Right kidney (tissue), 1 donor: ENCODE data around the gene TAF3.
A peak's percentile ranks its signal among the peaks of the same experiment; 100 is the strongest.
"Not testable (repeated sequence)": the region's sequence is repeated elsewhere in the genome, so short reads cannot be mapped to it uniquely, and the experiment has no call there.

ENCODE experiments used
- DNase-seq: peaks from one replicate; pipeline ENCODE4 v3.0.0-alpha.2; 2016

The TAF3 gene

DNA sequence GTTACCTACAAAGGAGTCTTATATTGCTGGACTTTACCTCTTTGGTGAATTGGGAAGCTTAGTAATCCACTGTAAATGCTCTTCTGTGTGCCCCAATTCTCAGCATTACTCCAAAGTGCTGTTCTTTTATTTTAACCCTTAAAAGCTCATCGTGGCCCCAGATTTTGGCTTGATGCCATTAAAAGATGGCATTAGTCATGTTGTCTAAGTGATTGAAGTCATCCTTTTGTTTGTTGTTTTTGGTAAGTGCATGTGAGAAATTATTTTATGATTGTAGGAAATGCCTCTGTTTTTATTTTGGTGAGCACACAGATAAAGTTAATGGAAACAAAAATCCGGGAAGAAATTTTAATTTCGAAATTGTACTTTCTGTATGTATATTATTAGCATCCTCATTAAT lies 153.6 kb downstream of the TAF3 start:
- no peak for DNase-seq

DNA sequence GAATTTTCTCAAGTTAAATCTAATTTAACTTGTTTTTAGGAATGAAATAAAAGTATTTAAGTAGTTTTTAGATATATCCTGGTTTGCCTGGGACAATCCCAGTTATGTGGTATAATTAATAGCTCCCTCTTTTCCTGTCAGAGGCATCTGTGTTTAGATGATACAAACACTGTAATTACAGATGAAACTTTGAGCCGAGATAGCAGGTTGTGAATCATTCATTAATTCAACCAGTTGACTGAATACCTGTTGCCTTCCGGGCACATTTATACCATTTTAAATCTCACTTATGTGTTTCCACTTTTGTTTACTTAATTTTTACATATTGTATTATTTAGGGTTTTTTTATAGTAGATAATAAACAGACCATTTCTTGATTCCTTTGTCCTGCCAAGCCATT lies 154.1 kb downstream of the TAF3 start:
- no peak for DNase-seq

DNA sequence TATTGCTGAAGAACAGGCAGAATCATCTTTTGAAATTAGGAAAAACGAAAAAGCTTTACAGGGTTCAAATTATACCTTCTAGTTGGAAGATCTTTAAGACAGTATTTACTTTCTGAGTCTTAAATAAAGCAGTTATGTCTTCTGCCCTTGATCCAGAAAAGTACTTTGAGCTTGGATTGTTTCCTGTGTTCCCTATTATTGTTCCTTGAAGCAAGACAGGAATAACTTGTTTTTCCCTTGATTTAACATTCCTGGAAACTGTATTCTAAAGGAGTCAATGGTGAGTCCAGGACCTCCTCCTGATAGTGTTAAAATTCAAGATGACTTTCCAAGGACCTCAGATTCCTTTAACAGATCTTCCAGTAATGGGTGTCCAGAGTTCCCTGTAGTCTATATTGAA lies 161.9 kb downstream of the TAF3 start:
- DNase-seq: no peak

DNA sequence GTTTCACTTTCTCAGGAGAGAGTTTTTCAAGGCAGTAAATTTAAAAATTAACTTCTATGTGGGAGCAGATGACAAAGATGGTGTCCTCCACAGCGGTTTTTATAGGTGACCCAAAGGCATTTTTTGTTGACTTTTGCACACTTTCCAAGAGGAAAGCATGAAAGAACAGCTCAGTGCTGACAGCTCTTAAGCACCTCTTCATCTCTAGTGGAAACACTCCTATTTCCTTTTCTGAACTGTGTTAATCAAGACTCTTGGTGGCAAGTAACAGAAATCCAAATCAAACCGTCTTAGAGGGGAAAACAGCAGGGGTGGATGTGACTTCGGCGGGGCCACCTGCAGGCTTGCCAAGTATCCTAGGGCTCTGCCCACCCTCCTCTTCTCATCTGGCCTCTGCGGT lies 164.4 kb downstream of the TAF3 start:
- DNase-seq: no peak

DNA sequence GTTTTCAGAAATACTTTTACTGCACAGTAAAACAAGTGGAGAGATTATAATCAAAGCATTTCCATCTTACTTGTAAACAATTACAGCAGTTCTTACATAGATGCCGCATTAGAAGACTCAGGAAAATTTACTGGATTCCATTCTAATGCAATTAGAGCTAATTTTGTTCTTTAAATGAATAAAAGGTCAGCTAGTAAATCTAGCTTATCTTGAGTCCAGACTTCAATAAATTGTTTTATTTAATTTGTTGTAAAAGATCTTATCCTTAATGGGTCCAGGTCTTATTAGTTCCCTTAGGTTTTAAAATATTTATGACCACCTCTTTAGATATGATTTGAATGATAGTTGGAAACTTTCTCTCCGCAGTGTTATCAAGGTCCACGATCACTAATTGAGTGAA lies 166.0 kb downstream of the TAF3 start:
- no peak for DNase-seq

DNA sequence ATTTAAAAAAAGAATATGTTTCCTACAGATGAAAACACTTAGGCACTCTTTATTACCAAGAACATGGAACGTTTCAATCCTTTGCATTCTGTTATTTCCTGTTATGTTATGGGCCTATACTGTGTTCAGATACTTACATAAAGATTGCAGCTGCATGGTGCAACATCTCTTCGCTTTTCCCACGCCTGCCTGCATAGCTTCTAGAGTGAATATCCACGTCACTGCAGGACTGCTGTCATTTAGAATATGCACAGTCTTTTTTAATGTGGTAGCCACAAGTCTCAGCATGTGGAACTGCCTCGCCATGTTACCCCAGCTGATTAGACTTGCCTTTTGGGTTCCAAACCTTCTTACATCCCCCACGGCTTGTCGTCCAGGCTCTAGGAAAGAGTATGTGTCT lies 166.6 kb downstream of the TAF3 start:
- DNase-seq: no peak

DNA sequence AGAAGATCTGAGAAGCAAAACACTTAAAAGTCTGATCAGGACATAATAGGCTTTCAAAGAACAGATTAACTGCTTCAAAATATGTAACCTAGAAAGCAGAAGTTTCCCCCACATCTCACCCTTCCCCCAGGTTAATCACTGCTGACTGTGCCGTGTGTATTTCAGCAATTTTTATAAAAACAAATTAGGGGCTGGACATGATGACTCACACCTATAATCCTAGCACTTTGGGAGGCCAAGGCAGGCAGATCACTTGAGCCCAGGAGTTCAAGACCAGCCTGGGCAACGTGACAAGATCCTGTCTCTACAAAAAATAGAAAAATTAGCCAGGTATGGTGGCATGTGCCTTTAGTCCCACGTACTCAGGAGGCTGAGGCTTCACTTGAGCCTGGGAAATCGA lies 168.5 kb downstream of the TAF3 start:
- no peak for DNase-seq

DNA sequence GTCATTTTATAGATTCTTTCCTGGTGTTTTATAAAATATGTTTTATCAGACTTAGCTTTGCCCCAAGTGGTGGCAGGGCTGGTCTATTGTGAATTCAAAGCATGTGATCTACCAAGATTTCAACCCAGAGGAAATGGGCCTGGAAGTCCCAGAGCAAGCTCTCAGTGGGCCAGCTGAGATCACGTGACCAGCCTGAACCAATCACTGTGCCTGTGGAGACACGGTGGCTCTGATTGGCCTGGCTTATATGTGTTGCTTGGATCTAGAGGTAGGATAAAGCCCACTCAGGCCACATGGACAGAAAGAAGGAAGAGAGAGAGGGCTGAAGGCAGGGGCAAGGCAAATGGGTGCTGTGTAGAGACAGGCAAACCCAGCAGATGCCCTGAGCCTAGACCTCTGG lies 170.7 kb downstream of the TAF3 start:
- DNase-seq: no peak

GRCh38 chr10:7998831-7999230 lies 180.5 kb downstream of the TAF3 start:
- DNase-seq: no peak

- DNase-seq: no peak
Measured at GRCh38 chr10:8004469-8005000, 186.2 kb downstream of the TAF3 start.

DNA sequence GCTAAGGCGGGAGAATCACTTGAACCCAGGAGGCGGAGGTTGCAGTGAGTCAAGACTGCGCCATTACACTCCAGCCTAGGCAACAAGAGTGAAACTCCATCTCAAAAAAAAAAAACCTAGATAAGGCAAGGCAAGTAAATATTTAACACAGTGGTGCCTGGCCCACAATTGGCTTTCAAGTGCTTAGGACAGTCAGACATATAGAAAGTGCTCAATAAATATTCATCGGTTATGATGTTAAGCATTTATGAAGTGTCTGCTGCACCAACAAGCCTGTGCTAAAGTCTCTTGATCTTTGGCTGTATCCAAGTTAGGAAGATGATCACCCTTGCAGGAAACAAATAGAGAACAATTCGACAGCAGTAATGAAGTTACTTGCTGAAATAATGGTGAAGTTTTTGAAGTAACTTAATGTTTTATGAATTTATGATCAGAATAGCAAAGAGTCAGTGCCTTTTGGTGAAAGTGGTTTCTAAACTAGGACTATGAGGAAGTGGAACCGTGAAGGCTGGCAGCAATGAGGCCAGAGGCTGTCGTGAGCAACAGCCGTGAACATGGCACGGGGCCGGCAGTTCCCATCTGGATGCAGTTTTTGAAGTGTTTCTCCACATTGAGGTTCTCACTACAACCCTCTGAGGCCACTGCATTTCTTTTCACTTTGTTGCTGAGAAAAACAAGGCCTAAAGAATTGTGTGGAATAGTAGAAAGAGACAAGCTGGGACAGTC lies 188.1 kb downstream of the TAF3 start:
- DNase-seq: no peak

DNA sequence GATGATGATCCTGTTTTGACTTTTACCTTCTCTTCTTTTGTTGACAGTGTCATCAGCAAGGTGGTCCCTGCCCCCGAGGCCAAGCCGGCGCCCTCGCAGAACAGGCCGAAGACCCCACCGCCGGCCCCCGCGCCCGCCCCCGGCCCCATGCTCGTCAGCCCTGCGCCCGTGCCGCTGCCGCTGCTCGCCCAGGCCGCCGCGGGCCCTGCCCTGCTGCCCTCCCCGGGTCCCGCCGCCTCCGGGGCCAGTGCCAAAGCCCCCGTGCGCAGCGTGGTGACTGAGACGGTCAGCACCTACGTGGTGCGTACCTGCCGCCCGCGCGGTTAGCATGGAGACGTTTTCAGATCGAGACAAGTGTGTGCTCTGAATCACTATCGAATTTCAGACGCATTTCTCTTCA lies 190.7 kb downstream of the TAF3 start:
- no peak for DNase-seq

DNA sequence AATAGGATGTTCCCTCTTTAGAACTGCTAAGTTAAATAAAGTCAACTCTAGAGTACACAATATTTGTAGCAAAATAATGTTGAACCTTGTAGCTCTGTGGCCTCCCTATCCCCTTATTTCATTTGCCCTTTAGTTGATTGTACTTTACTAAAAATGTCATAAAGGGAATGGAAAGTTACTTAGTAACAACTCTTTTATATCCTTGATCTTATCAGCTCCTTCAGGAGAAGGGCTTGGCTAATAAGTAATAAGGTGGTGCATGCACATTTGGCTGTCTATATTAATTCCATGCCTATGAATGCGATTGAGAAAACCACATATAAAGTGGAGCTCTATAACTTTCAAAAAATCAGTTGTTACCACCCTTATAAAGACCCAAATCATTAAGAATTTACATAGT lies 194.7 kb downstream of the TAF3 start:
- no peak for DNase-seq

DNA sequence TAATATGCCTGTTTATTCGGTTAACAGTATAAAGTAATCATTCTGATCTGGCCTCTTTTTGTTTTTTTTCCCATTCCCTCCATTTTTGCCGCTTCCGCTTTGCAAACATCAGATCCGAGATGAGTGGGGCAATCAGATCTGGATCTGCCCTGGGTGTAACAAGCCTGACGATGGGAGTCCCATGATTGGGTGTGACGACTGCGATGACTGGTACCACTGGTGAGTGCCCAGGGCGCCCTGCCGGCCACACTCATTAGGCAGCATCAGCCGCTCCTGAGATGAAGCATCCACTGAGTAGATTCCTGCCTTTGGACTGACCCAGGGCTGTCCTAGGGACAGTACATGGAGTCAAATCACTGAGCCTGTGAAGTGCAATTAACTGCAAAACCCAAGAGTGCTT lies 195.3 kb downstream of the TAF3 start:
- no peak for DNase-seq

- DNase-seq: no peak
Measured at GRCh38 chr10:8014649-8015048, 196.3 kb downstream of the TAF3 start.

GRCh38 chr10:8017277-8017676 lies 199.0 kb downstream of the TAF3 start:
- DNase-seq: no peak

DNA sequence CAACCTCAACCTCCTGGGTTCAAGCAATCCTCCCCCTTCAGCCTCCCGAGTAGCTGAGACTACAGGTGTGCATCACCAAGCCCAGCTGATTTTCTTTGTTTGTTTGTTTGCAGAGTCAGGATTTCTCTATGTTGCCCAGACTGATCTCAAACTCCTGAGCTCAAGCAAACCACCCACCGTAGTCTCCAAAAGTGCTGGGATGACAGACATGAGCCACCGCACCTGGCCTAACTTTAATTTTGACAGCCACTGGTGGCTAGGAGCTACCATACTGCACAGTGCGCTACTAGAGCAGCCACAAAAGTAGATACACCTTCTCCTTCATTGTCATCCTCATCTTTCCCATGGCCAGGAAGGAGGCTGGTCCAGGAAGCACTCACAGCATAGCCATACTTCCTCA lies 205.0 kb downstream of the TAF3 start:
- no peak for DNase-seq

GRCh38 chr10:8023851-8024250 lies 205.5 kb downstream of the TAF3 start:
- no peak for DNase-seq

GRCh38 chr10:8026349-8027259 lies 208.3 kb downstream of the TAF3 start:
- DNase-seq: no peak

DNA sequence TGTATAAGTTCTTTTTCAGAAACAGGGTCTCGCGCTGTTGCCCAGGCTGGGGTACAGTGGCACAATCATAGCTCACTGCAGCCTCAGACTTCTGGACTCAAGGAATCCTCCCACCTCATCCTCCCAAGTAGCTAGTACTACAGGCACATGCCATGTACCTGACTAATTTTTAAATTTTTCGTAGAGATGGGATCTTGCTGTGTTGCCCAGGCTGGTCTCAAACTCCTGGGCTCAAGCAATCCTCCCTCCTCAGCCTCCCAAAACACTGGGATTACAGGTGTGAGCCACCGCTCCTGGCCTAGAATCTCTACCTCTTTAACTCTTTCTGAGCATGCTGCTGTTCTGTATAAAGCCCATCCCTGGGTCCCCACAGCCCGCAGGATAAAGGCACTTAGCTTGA lies 212.9 kb downstream of the TAF3 start:
- not testable (repeated sequence) for DNase-seq

DNA sequence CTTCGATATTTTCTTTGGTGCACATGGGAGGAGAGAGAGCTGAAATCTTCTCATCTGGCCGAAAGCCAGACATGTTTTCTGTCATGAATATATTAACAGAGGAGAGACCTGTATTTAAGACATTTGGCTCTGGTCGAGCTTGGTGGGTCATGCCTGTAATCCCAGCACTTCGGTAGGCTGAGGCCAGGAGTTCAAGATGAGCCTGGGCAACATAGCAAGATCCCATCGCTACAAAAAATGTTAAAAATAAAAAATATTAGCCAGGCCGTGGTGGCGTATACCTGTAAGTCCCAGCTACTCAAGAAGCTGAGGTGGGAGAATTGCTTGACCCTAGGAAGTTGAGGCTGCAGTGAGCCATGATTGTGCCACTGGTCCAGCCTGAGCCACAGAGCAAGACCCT lies 214.3 kb downstream of the TAF3 start:
- DNase-seq: no peak

DNA sequence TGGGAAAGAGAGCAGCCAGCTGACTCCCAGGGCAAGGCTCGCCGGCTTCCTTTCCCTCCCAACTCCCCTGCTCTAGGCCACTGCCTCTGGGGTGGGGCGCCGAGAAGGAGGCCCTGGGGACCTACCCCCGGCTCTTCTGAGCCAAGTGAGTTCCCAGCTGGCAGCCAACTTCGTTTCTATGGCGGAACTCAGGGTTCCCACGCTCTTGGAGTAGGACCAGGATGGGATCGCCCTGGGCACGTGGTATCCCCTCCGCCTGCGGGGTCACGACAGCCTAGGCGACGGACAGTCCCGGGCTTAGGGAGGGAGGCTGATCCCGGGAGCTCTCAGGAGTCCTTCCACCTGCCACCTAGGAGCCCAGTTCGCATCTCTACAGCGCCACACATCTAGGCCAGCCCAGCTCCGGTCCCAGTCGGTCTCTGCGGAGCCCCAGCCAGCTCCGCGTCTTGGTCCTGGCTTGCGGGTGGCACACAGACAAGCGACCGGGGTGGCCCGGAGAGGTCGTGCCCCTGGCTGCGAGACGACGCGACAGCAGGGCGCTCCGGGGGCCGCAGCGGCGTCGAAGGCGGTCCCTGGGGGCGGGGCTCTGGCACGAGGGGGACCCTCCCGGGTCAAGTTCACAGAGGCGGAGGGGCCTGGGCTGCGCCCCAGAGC lies 215.6 kb downstream of the TAF3 start:
- peak; percentile 66 for DNase-seq

DNA sequence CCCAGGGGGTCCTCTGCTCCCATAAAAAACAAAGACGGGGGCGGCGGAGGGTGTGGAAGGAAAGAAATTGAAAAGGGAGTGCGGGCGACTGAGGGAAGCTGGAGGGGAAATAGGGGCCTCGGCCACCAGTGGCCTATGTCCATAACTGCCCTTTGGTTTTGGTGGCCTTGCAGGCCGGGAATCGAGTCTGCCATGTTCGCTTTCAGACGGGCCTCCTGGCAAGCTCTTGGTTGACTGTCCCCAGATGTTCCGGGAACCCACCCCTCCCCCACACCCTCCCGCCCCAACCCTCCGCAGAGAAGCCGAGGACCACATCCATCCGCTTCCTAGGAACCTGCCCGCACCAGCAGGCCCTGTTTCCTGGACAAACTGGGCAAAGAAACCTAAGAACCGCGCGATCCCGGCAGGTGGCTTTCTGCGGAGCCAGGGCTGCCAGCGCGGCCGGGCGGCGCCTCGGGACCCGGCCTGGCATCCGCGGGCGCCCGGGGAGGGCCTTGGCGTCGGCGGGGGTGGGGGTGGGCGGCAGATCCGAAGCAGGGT lies 216.2 kb downstream of the TAF3 start:
- DNase-seq: no peak
